Measurements from ENCODE around the gene RAD51D.
A peak's percentile ranks its signal among the peaks of the same experiment; 100 is the strongest.

RAD51D gene

GRCh38 chr17:35086164-35086563 is 33.5 kb downstream of the RAD51D start:
- Histone ChIP-seq H3K4me3 (ENCODE audit: low read depth, low read length) (no peak overlapping the region), H3K36me3 (ENCODE audit: control insufficient read depth in 2 of 2, insufficient read depth in 1 of 2, low read length in 2 of 2) (no peaks in the 10 kb centered on the region; a peak in 1 of 3 replicates), H3K9me3 (ENCODE audit: control insufficient read depth, insufficient read depth, low read depth, low read length) (no peaks in the 10 kb centered on the region), H3K4me1 (ENCODE audit: control insufficient read depth, insufficient read depth, low read length) (peaks cover 20% of the 10 kb centered on the region), H3K27ac (ENCODE audit: extremely low read depth, low read depth, low read length) (no peak overlapping the region)
- CTCF ChIA-PET, result no interaction called here
- TF ChIP-seq ZNF791 (tag by site-specific recombination; IDR thresholded peaks at IDR 0.05) (no peak), ZNF433 (tag by site-specific recombination; IDR thresholded peaks at IDR 0.05; ENCODE audit: low read depth) (no peak), ZNF239 (tag by site-specific recombination; IDR thresholded peaks at IDR 0.05) (no peak), ZNF510 (tag by site-specific recombination; IDR thresholded peaks at IDR 0.05; ENCODE audit: insufficient replicate concordance) (no peak)
- POLR2A ChIA-PET, result interaction anchor here (0.6 to 1.8 kb wide), 3 partner anchors 23 to 518 kb away, joined by 3 to 6 read pairs (median 3); partner anchors contain the start of gene RFFL

- TF ChIP-seq, protein P1, sequence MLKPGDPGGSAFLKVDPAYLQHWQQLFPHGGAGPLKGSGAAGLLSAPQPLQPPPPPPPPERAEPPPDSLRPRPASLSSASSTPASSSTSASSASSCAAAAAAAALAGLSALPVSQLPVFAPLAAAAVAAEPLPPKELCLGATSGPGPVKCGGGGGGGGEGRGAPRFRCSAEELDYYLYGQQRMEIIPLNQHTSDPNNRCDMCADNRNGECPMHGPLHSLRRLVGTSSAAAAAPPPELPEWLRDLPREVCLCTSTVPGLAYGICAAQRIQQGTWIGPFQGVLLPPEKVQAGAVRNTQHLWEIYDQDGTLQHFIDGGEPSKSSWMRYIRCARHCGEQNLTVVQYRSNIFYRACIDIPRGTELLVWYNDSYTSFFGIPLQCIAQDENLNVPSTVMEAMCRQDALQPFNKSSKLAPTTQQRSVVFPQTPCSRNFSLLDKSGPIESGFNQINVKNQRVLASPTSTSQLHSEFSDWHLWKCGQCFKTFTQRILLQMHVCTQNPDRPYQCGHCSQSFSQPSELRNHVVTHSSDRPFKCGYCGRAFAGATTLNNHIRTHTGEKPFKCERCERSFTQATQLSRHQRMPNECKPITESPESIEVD (tag by site-specific recombination; IDR thresholded peaks at IDR 0.05), result peak; percentile 18; the same call in 1 of the 2 replicates
- TF ChIP-seq, protein P2, sequence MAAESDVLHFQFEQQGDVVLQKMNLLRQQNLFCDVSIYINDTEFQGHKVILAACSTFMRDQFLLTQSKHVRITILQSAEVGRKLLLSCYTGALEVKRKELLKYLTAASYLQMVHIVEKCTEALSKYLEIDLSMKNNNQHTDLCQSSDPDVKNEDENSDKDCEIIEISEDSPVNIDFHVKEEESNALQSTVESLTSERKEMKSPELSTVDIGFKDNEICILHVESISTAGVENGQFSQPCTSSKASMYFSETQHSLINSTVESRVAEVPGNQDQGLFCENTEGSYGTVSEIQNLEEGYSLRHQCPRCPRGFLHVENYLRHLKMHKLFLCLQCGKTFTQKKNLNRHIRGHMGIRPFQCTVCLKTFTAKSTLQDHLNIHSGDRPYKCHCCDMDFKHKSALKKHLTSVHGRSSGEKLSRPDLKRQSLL (tag by site-specific recombination; IDR thresholded peaks at IDR 0.05), result no peak
- TF ChIP-seq ZNF274 (IDR thresholded peaks at IDR 0.05; ENCODE audit: low read length), result no peak
- no peak for TF ChIP-seq ZNF274 (tag by site-specific recombination; IDR thresholded peaks at IDR 0.05; ENCODE audit: borderline replicate concordance)
- TF ChIP-seq ZNF221 (tag by site-specific recombination; IDR thresholded peaks at IDR 0.05; ENCODE audit: borderline replicate concordance), result no peak
- ChIA-PET CTCF (interaction anchor here (0.6 to 0.9 kb wide), 2 partner anchors 10 to 450 kb away, joined by 3 read pairs; no protein-coding TSS in a partner anchor), POLR2A (interaction anchor here (0.7 kb wide), 1 partner anchor 77 kb away, joined by 4 read pairs; no protein-coding TSS in a partner anchor)
- no peak overlapping the region for H3K4me3 ChIP-seq (ENCODE audit: low read depth, low read length)
- H3K27ac ChIP-seq (ENCODE audit: extremely low read depth, low read depth, low read length), result no peak overlapping the region
- H3K36me3 ChIP-seq (ENCODE audit: control insufficient read depth in 2 of 2, insufficient read depth in 1 of 2, low read length in 2 of 2), result no peaks in the 10 kb centered on the region; a peak in 1 of 3 replicates
- peaks cover 20% of the 10 kb centered on the region for H3K4me1 ChIP-seq (ENCODE audit: control insufficient read depth, insufficient read depth, low read length)
- H3K9me3 ChIP-seq (ENCODE audit: control insufficient read depth, insufficient read depth, low read depth, low read length), result no peaks in the 10 kb centered on the region
Measured at GRCh38 chr17:35084987-35085386, 34.7 kb downstream of the RAD51D start.

DNA sequence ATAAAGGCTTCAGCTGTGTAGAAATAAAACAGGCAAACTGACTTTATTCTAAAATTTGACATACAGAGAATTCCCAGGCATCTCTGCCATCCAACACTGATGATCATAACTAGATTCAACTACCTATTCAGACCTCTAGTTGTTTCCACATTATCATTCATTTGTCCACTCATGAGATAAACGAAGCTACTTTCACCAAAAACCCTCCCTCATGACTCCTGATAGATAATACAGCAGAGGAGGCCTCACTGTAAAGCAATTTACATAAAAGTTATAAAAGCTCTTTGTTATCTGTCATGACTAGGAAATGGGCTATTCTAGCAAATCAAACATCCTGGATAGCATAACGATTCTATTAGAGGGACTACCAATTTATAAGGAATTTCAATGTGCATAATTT is 36.6 kb downstream of the RAD51D start:
- ChIA-PET CTCF (interaction anchor here (0.8 to 1.2 kb wide), 2 partner anchors 37 to 173 kb away, joined by 3 read pairs; partner anchors contain the start of gene RAD51D), POLR2A (interaction anchor here (1.1 to 1.4 kb wide), 2 partner anchors 20 to 290 kb away, joined by 3 to 8 read pairs; partner anchors contain the start of genes RFFL and SLFN11)
- Histone ChIP-seq H3K9me3 (ENCODE audit: control insufficient read depth, insufficient read depth, low read depth, low read length) (no peaks in the 10 kb centered on the region), H3K36me3 (ENCODE audit: control insufficient read depth in 2 of 2, insufficient read depth in 1 of 2, low read length in 2 of 2) (no peaks in the 10 kb centered on the region; a peak in 1 of 3 replicates), H3K27ac (ENCODE audit: extremely low read depth, low read depth, low read length) (peak overlapping the region; percentile 56; the same call in 1 of the 2 replicates), H3K4me3 (ENCODE audit: low read depth, low read length) (no peak overlapping the region), H3K4me1 (ENCODE audit: control insufficient read depth, insufficient read depth, low read length) (peaks cover 20% of the 10 kb centered on the region)
- TF ChIP-seq, protein P3, sequence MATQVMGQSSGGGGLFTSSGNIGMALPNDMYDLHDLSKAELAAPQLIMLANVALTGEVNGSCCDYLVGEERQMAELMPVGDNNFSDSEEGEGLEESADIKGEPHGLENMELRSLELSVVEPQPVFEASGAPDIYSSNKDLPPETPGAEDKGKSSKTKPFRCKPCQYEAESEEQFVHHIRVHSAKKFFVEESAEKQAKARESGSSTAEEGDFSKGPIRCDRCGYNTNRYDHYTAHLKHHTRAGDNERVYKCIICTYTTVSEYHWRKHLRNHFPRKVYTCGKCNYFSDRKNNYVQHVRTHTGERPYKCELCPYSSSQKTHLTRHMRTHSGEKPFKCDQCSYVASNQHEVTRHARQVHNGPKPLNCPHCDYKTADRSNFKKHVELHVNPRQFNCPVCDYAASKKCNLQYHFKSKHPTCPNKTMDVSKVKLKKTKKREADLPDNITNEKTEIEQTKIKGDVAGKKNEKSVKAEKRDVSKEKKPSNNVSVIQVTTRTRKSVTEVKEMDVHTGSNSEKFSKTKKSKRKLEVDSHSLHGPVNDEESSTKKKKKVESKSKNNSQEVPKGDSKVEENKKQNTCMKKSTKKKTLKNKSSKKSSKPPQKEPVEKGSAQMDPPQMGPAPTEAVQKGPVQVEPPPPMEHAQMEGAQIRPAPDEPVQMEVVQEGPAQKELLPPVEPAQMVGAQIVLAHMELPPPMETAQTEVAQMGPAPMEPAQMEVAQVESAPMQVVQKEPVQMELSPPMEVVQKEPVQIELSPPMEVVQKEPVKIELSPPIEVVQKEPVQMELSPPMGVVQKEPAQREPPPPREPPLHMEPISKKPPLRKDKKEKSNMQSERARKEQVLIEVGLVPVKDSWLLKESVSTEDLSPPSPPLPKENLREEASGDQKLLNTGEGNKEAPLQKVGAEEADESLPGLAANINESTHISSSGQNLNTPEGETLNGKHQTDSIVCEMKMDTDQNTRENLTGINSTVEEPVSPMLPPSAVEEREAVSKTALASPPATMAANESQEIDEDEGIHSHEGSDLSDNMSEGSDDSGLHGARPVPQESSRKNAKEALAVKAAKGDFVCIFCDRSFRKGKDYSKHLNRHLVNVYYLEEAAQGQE (tag by site-specific recombination; IDR thresholded peaks at IDR 0.05), result no peak
- TF ChIP-seq ZNF791 (tag by site-specific recombination; IDR thresholded peaks at IDR 0.05), result no peak
- TF ChIP-seq ZNF560 (tag by site-specific recombination; IDR thresholded peaks at IDR 0.05; ENCODE audit: borderline replicate concordance), result no peak
- TF ChIP-seq HOXC10 (CRISPR knock-in tag; IDR thresholded peaks at IDR 0.05), result no peak
- no peak for TF ChIP-seq SP3 (tag by site-specific recombination; IDR thresholded peaks at IDR 0.05)
- no peak for TF ChIP-seq ZNF140 (tag by site-specific recombination; IDR thresholded peaks at IDR 0.05)
- TF ChIP-seq ZNF2 (tag by site-specific recombination; IDR thresholded peaks at IDR 0.05), result no peak
- no peak for TF ChIP-seq FEZF1 (tag by site-specific recombination; IDR thresholded peaks at IDR 0.05)
- TF ChIP-seq PRDM4 (tag by site-specific recombination; IDR thresholded peaks at IDR 0.05), result no peak
- TF ChIP-seq ZNF571 (tag by site-specific recombination; IDR thresholded peaks at IDR 0.05), result no peak
